CD14-positive monocyte (primary cell): ENCODE results near the gene GRID1. TPM values are rescaled to one million over a fixed set of nuclear protein-coding genes. Genes with fewer than 3 reads are reported as not detected.

ENCODE experiments used
- DNase-seq, 3 donors: peaks; one replicate each; pipeline ENCODE4 v3.0.0-alpha.2; 2011 to 2022
- H2AFZ ChIP-seq: 2 replicates; pipeline ENCODE4 v1.6.0; 2012; ENCODE audit warnings: mild to moderate bottlenecking, low read depth, low read length, inconsistent platforms; ENCODE audit not compliant: insufficient read depth, poor library complexity, severe bottlenecking
- H3K27ac ChIP-seq, 2 donors: 1 replicate in 1 of 2; 2 replicates in 1 of 2; pipeline ENCODE4 v1.5.1; 2012 to 2013; ENCODE audit warnings: low read length in 2 of 2, control low read depth in 1 of 2, inconsistent platforms in 1 of 2, low read depth in 1 of 2, mild to moderate bottlenecking in 1 of 2
- H3K27me3 ChIP-seq, 2 donors: one replicate each; pipeline versions ENCODE4 v1.6.0 to v1.6.1; 2011 to 2013; ENCODE audit warnings: low read length in 2 of 2; ENCODE audit not compliant: control insufficient read depth in 2 of 2, insufficient read depth in 2 of 2
- H3K36me3 ChIP-seq, 2 donors: replicated peaks in 1 of 2; 1 replicate in 1 of 2; 2 replicates in 1 of 2; pipeline versions ENCODE4 v1.5.1 to v1.6.1; 2012 to 2013; ENCODE audit warnings: low read length in 2 of 2, control low read depth in 1 of 2, inconsistent platforms in 1 of 2, mild to moderate bottlenecking in 1 of 2; ENCODE audit not compliant: insufficient read depth in 2 of 2, control insufficient read depth in 1 of 2
- H3K4me1 ChIP-seq, 2 donors: 1 replicate in 1 of 2; 2 replicates in 1 of 2; pipeline versions ENCODE4 v1.5.1 to v1.6.1; 2012 to 2013; ENCODE audit warnings: low read length in 2 of 2, control low read depth in 1 of 2, inconsistent platforms in 1 of 2, mild to moderate bottlenecking in 1 of 2, moderate library complexity in 1 of 2; ENCODE audit not compliant: insufficient read depth in 2 of 2, control insufficient read depth in 1 of 2
- H3K4me2 ChIP-seq: replicated peaks from 2 replicates; pipeline ENCODE3; 2012; ENCODE audit warnings: low read length, moderate library complexity, mild to moderate bottlenecking; ENCODE audit not compliant: poor library complexity, severe bottlenecking; ENCODE audit errors: extremely low read depth
- H3K4me3 ChIP-seq, 3 experiments: fragments of 200-600 bp in 1 of 3; sonication (generic) in 1 of 3; replicated peaks in 1 of 3; 1 replicate in 2 of 3; 2 replicates in 1 of 3; pipeline ENCODE4 v1.5.1; 2011 to 2013; ENCODE audit warnings: low read length in 3 of 3, mild to moderate bottlenecking in 3 of 3, control low read depth in 2 of 3, low read depth in 2 of 3, inconsistent platforms in 1 of 3, moderate library complexity in 1 of 3
- H3K79me2 ChIP-seq: 2 replicates; pipeline ENCODE4 v1.6.0; 2012; ENCODE audit warnings: mild to moderate bottlenecking, control low read depth, inconsistent platforms, low read length, moderate library complexity; ENCODE audit not compliant: insufficient read depth
- H3K9ac ChIP-seq: 2 replicates; pipeline ENCODE4 v1.6.0; 2017; ENCODE audit warnings: low read length, mild to moderate bottlenecking; ENCODE audit not compliant: insufficient read depth, poor library complexity, severe bottlenecking
- H3K9me3 ChIP-seq, 2 donors: replicated peaks in 1 of 2; 1 replicate in 1 of 2; 2 replicates in 1 of 2; pipeline versions ENCODE4 v1.5.1 to v1.6.1; 2012 to 2013; ENCODE audit warnings: low read length in 2 of 2, control low read depth in 1 of 2; ENCODE audit not compliant: control insufficient read depth in 1 of 2, insufficient read depth in 1 of 2
- H4K20me1 ChIP-seq: 2 replicates; pipeline ENCODE4 v1.6.0; 2012; ENCODE audit warnings: mild to moderate bottlenecking, low read length, control low read depth, moderate library complexity; ENCODE audit not compliant: insufficient read depth
- H3K27ac Mint-ChIP-seq, 7 donors: one replicate each; pipeline ENCODE4 v1.8.0; 2020; ENCODE audit warnings: mild to moderate bottlenecking in 7 of 7, mixed read lengths in 7 of 7, moderate library complexity in 6 of 7, inconsistent platforms in 2 of 7
- H3K27me3 Mint-ChIP-seq, 3 donors: one replicate each; pipeline ENCODE4 v1.8.0; 2021 to 2022; ENCODE audit warnings: low read depth in 3 of 3, mild to moderate bottlenecking in 3 of 3, mixed read lengths in 3 of 3, moderate library complexity in 3 of 3, inconsistent platforms in 1 of 3
- H3K36me3 Mint-ChIP-seq, 2 donors: one replicate each; pipeline ENCODE4 v1.8.0; 2020; ENCODE audit warnings: mixed read lengths in 2 of 2, inconsistent platforms in 1 of 2, mild to moderate bottlenecking in 1 of 2
- H3K4me1 Mint-ChIP-seq: one replicate; pipeline ENCODE4 v1.8.0; 2020; ENCODE audit warnings: mild to moderate bottlenecking, mixed read lengths
- H3K4me3 Mint-ChIP-seq, 2 donors: one replicate each; pipeline ENCODE4 v1.8.0; 2020; ENCODE audit warnings: mild to moderate bottlenecking in 2 of 2, mixed read lengths in 2 of 2, moderate library complexity in 1 of 2
- H3K9me3 Mint-ChIP-seq, 7 donors: one replicate each; pipeline ENCODE4 v1.8.0; 2020 to 2022; ENCODE audit warnings: mixed read lengths in 7 of 7, mild to moderate bottlenecking in 6 of 7, moderate library complexity in 6 of 7, inconsistent platforms in 2 of 7
- CTCF ChIP-seq: fragments of 200-600 bp; IDR thresholded peaks from one replicate; pipeline ENCODE4 v1.8.0; 2022; ENCODE audit warnings: antibody characterized with exemption, mild to moderate bottlenecking
- WGBS: methylation state at CpG from one replicate; pipeline ENCODE4 v1.1.5; 2013; ENCODE audit warnings: missing lambda C conversion rate; ENCODE audit not compliant: insufficient coverage; 5-methylcytosine and 5-hydroxymethylcytosine counted together
- intact Hi-C, 2 donors: fragments of 100-400 bp; cut with micrococcal nuclease; formaldehyde crosslinking; loops; one replicate each; pipeline versions ENCODE4 v1.15.0 to v1.15.1; 2023
- polyA plus RNA-seq, 3 donors: library from polyadenylated mRNA; depleted of rRNA in 1 of 3; unstranded in 2 of 3; stranded (reverse) in 1 of 3; fragments of 300-500 nt in 2 of 3; fragments of >200 nt in 1 of 3; fragmentation: Illumina TruSeq in 2 of 3; gene quantifications; 1 replicate in 2 of 3; 2 replicates in 1 of 3; pipeline ENCODE4 v1.2.3, GENCODE V29; 2012 to 2021

The GRID1 gene
- polyA plus RNA-seq, 3 donors = not detected

DNA sequence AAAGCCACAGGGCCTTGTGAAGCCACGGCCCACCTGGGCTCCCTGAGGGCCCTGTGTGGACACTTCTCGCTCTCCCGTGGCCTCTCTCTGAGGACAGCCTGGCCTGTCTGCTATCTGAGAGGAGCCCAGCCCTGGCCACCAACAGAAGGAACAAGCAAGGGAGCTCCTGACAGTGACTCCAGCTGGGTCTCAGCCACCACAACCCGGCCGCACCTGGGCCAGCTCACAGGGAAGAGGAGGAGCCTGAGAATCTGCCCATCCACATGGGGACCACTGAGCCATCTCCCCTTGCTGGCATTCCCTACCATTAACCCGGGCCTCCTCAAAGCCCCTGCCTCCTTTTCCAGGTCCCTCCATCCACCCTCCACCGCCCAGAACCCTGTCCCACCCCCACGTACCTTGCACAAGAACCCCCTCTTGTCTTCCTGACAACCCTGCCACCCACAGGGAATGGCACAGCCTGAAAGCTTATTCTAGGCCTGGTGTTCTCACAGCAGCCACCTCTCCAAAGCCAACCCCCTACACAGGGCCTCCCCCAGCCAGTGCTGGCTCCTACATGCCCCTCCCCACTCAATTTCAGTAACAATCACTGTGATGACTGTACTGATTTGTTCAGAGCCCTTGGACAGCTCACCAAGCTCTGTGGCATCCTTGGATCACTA, 120.2 kb downstream of the GRID1 start:
- Histone ChIP-seq H3K9ac (no peak overlapping the region), H3K4me2 (no peak overlapping the region), H3K9me3 (peaks cover 0 to 7% of the 10 kb centered on the region in 2 donors), H3K79me2 (no peaks in the 10 kb centered on the region), H3K36me3 (no peaks in the 10 kb centered on the region), H3K27ac (no peak overlapping the region), H4K20me1 (no peaks in the 10 kb centered on the region), H3K27me3 (no peaks in the 10 kb centered on the region), H3K4me3 (no peak overlapping the region), H3K4me1 (no peaks in the 10 kb centered on the region), H2AFZ (no peak overlapping the region)
- Mint-ChIP-seq H3K27ac (no peak overlapping the region), H3K27me3 (peaks cover 5 to 8% (median 7%) of the 10 kb centered on the region in 3 donors), H3K9me3 (peaks cover 0 to 11% (median 2%) of the 10 kb centered on the region in 7 donors), H3K4me3 (no peak overlapping the region), H3K4me1 (no peaks in the 10 kb centered on the region), H3K36me3 (no peaks in the 10 kb centered on the region)
- intact Hi-C loops = no loop called here
- DNase-seq = no peak
- 74% methylated on average over 7 of the region's 8 CpGs for WGBS
- no peak for TF ChIP-seq CTCF

- H3K4me2 ChIP-seq = no peak overlapping the region
- peaks cover 0 to 2% of the 10 kb centered on the region in 2 donors for H3K9me3 ChIP-seq
- Mint-ChIP-seq H3K27me3 (peaks cover 7 to 10% (median 9%) of the 10 kb centered on the region in 3 donors), H3K9me3 (peaks cover 0 to 8% (median 2%) of the 10 kb centered on the region in 7 donors), H3K36me3 (no peaks in the 10 kb centered on the region), H3K27ac (no peak overlapping the region), H3K4me1 (no peaks in the 10 kb centered on the region), H3K4me3 (no peak overlapping the region)
- WGBS = 86% methylated on average over 2 of the region's 5 CpGs
- H2AFZ ChIP-seq = no peak overlapping the region
- no peaks in the 10 kb centered on the region for H4K20me1 ChIP-seq
- H3K9ac ChIP-seq = no peak overlapping the region
- TF ChIP-seq CTCF = no peak
- no peaks in the 10 kb centered on the region for H3K4me1 ChIP-seq
- H3K79me2 ChIP-seq = no peaks in the 10 kb centered on the region
- DNase-seq = no peak
- no peaks in the 10 kb centered on the region for H3K27me3 ChIP-seq
- H3K27ac ChIP-seq = no peak overlapping the region
- intact Hi-C loops = no loop called here
- no peaks in the 10 kb centered on the region for H3K36me3 ChIP-seq
- no peak overlapping the region for H3K4me3 ChIP-seq
Observed at GRCh38 chr10:86245015-86245394, 121.6 kb downstream of the GRID1 start.
